A549 (cell line): ENCODE measurements around the gene WDR33.

ENCODE experiments used
- JUNB ChIP-seq: fragments of >200 bp; sonication (Bioruptor Twin); formaldehyde crosslinking; IDR thresholded peaks from 2 replicates; pipeline ENCODE4 v1.6.1; 2016
- MYC ChIP-seq: IDR thresholded peaks from 2 replicates; pipeline ENCODE4 v1.6.1; 2012; ENCODE audit warnings: mild to moderate bottlenecking, inconsistent platforms, low read length, improper control_type of control experiment, borderline replicate concordance
- POLR2A ChIP-seq: IDR thresholded peaks from 2 replicates; pipeline ENCODE4 v1.6.1; 2012; ENCODE audit warnings: mild to moderate bottlenecking, low read length
- TF ChIP-seq, protein P1 (sequence below): fragments of >200 bp; sonication (Bioruptor Twin); formaldehyde crosslinking; IDR thresholded peaks from 3 replicates; pipeline ENCODE4 v1.5.1; 2016

DNA sequence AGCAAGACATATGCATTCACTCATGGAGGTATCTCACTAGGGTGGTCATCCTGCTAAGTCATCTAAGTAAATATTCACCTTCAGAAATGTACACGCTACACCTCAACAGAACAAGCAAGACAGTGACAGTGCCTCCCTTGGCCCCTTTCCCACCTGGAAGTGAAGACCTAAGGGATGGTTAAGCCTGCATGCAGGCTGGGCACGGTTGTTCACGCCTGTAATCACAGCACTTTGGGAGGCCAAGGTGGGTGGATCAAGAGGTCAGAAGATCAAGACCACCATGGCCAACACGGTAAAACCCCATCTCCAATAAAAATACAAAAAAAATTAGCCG lies 140.0 kb downstream of the WDR33 start:
- no peak for TF ChIP-seq JUNB
- TF ChIP-seq MYC, result no peak
- TF ChIP-seq, protein P1, sequence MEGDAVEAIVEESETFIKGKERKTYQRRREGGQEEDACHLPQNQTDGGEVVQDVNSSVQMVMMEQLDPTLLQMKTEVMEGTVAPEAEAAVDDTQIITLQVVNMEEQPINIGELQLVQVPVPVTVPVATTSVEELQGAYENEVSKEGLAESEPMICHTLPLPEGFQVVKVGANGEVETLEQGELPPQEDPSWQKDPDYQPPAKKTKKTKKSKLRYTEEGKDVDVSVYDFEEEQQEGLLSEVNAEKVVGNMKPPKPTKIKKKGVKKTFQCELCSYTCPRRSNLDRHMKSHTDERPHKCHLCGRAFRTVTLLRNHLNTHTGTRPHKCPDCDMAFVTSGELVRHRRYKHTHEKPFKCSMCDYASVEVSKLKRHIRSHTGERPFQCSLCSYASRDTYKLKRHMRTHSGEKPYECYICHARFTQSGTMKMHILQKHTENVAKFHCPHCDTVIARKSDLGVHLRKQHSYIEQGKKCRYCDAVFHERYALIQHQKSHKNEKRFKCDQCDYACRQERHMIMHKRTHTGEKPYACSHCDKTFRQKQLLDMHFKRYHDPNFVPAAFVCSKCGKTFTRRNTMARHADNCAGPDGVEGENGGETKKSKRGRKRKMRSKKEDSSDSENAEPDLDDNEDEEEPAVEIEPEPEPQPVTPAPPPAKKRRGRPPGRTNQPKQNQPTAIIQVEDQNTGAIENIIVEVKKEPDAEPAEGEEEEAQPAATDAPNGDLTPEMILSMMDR, result no peak
- TF ChIP-seq POLR2A, result no peak
